ENCODE measurements around the gene INPP4B.

Gene INPP4B

GRCh38 chr4:142558851-142559250 is 287.2 kb downstream of the INPP4B start:
- Histone ChIP-seq H3K36me3 (replicated peaks; ENCODE audit: low read depth, low read length) (no peaks in the 10 kb centered on the region), H3K4me2 (ENCODE audit: low read length) (no peak overlapping the region), H3K9ac (ENCODE audit: low read length) (no peak overlapping the region), H3K79me2 (ENCODE audit: low read length) (no peaks in the 10 kb centered on the region), H2AFZ (ENCODE audit: low read depth, low read length) (no peak overlapping the region), H3K27ac (ENCODE audit: low read length) (no peak overlapping the region), H3K27me3 (ENCODE audit: low read depth, low read length) (no peaks in the 10 kb centered on the region), H3K9me3 (ENCODE audit: insufficient read depth, low read length) (no peaks in the 10 kb centered on the region), H3K4me1 (ENCODE audit: low read length) (0 out of 2 replicates have a peak, but pooled peaks cover 3% of the 10 kb centered on the region), H3K4me3 (ENCODE audit: low read length) (no peak overlapping the region), H4K20me1 (ENCODE audit: insufficient read depth, low read length) (no peaks in the 10 kb centered on the region)
- no peak for TF ChIP-seq EZH2phosphoT487 (IDR thresholded peaks at IDR 0.05; ENCODE audit: low read depth)
- no peak for TF ChIP-seq CTCF (IDR thresholded peaks at IDR 0.05; ENCODE audit: low read depth, low read length)

- Histone ChIP-seq H3K9me3 (ENCODE audit: insufficient read depth, low read length) (no peaks in the 10 kb centered on the region), H3K4me2 (ENCODE audit: low read length) (no peak overlapping the region), H3K79me2 (ENCODE audit: low read length) (no peaks in the 10 kb centered on the region), H3K27ac (ENCODE audit: low read length) (no peak overlapping the region), H4K20me1 (ENCODE audit: insufficient read depth, low read length) (no peaks in the 10 kb centered on the region), H2AFZ (ENCODE audit: low read depth, low read length) (no peak overlapping the region), H3K4me3 (ENCODE audit: low read length) (no peak overlapping the region), H3K27me3 (ENCODE audit: low read depth, low read length) (no peaks in the 10 kb centered on the region), H3K36me3 (replicated peaks; ENCODE audit: low read depth, low read length) (no peaks in the 10 kb centered on the region), H3K9ac (ENCODE audit: low read length) (no peak overlapping the region), H3K4me1 (ENCODE audit: low read length) (peaks cover 10% of the 10 kb centered on the region)
- no peak for TF ChIP-seq EZH2phosphoT487 (IDR thresholded peaks at IDR 0.05; ENCODE audit: low read depth)
- no peak for TF ChIP-seq CTCF (IDR thresholded peaks at IDR 0.05; ENCODE audit: low read depth, low read length)
These were observed 288.8 kb downstream of the INPP4B start for GRCh38 chr4:142557239-142557801.

GRCh38 chr4:142556570-142557238 is 289.4 kb downstream of the INPP4B start:
- Histone ChIP-seq H3K9me3 (ENCODE audit: insufficient read depth, low read length) (no peaks in the 10 kb centered on the region), H3K27ac (ENCODE audit: low read length) (no peak overlapping the region), H3K79me2 (ENCODE audit: low read length) (no peaks in the 10 kb centered on the region), H3K4me2 (ENCODE audit: low read length) (no peak overlapping the region), H3K27me3 (ENCODE audit: low read depth, low read length) (no peaks in the 10 kb centered on the region), H3K4me1 (ENCODE audit: low read length) (peaks cover 10% of the 10 kb centered on the region), H4K20me1 (ENCODE audit: insufficient read depth, low read length) (no peaks in the 10 kb centered on the region), H2AFZ (ENCODE audit: low read depth, low read length) (no peak overlapping the region), H3K9ac (ENCODE audit: low read length) (no peak overlapping the region), H3K36me3 (replicated peaks; ENCODE audit: low read depth, low read length) (no peaks in the 10 kb centered on the region), H3K4me3 (ENCODE audit: low read length) (no peak overlapping the region)
- TF ChIP-seq EZH2phosphoT487 (IDR thresholded peaks at IDR 0.05; ENCODE audit: low read depth), result no peak
- no peak for TF ChIP-seq CTCF (IDR thresholded peaks at IDR 0.05; ENCODE audit: low read depth, low read length)

GRCh38 chr4:142556048-142556447 is 290.1 kb downstream of the INPP4B start:
- H3K9ac ChIP-seq (ENCODE audit: low read length), result no peak overlapping the region
- no peaks in the 10 kb centered on the region for H3K27me3 ChIP-seq (ENCODE audit: low read depth, low read length)
- H3K79me2 ChIP-seq (ENCODE audit: low read length), result no peaks in the 10 kb centered on the region
- no peak overlapping the region for H3K27ac ChIP-seq (ENCODE audit: low read length)
- H3K4me1 ChIP-seq (ENCODE audit: low read length), result peaks cover 10% of the 10 kb centered on the region
- no peaks in the 10 kb centered on the region for H3K9me3 ChIP-seq (ENCODE audit: insufficient read depth, low read length)
- no peak overlapping the region for H3K4me2 ChIP-seq (ENCODE audit: low read length)
- no peaks in the 10 kb centered on the region for H3K36me3 ChIP-seq (replicated peaks; ENCODE audit: low read depth, low read length)
- no peak overlapping the region for H3K4me3 ChIP-seq (ENCODE audit: low read length)
- no peak overlapping the region for H2AFZ ChIP-seq (ENCODE audit: low read depth, low read length)
- no peak for TF ChIP-seq CTCF (IDR thresholded peaks at IDR 0.05; ENCODE audit: low read depth, low read length)
- TF ChIP-seq EZH2phosphoT487 (IDR thresholded peaks at IDR 0.05; ENCODE audit: low read depth), result no peak
- H4K20me1 ChIP-seq (ENCODE audit: insufficient read depth, low read length), result no peaks in the 10 kb centered on the region
